IPS-20b (cell line): ENCODE results near the gene SCUBE2.

Experiments
- H3K27ac ChIP-seq: one replicate; pipeline ENCODE4 v1.5.1; 2013; ENCODE audit warnings: low read length
- H3K27me3 ChIP-seq: 2 replicates; pipeline ENCODE4 v1.6.1; 2013; ENCODE audit warnings: mild to moderate bottlenecking, low read length, inconsistent platforms; ENCODE audit not compliant: insufficient read depth
- H3K36me3 ChIP-seq: 2 replicates; pipeline ENCODE4 v1.6.1; 2013; ENCODE audit warnings: low read depth, mild to moderate bottlenecking, inconsistent platforms, low read length, moderate library complexity; ENCODE audit not compliant: insufficient read depth
- H3K4me1 ChIP-seq: 2 replicates; pipeline ENCODE4 v1.6.1; 2013; ENCODE audit warnings: mild to moderate bottlenecking, control low read depth, inconsistent platforms, low read length, moderate library complexity; ENCODE audit not compliant: insufficient read depth
- H3K4me3 ChIP-seq: 2 replicates; pipeline ENCODE4 v1.5.1; 2013; ENCODE audit warnings: mild to moderate bottlenecking, low read length, inconsistent platforms
- H3K9ac ChIP-seq: 2 replicates; pipeline ENCODE4 v1.6.1; 2013; ENCODE audit warnings: low read depth, mild to moderate bottlenecking, inconsistent platforms, low read length, moderate library complexity
- H3K9me3 ChIP-seq: 2 replicates; pipeline ENCODE4 v1.6.1; 2013; ENCODE audit warnings: mild to moderate bottlenecking, low read depth, low read length, inconsistent platforms; ENCODE audit not compliant: insufficient read depth

The SCUBE2 gene

GRCh38 chr11:9070749-9071491 lies 20.5 kb downstream of the SCUBE2 start:
- Histone ChIP-seq H3K4me3 (no peak overlapping the region), H3K27ac (no peak overlapping the region), H3K9ac (no peak overlapping the region), H3K9me3 (no peaks in the 10 kb centered on the region), H3K27me3 (no peaks in the 10 kb centered on the region), H3K4me1 (no peaks in the 10 kb centered on the region), H3K36me3 (no peaks in the 10 kb centered on the region)

- no peaks in the 10 kb centered on the region for H3K27me3 ChIP-seq
- no peaks in the 10 kb centered on the region for H3K9me3 ChIP-seq
- no peak overlapping the region for H3K27ac ChIP-seq
- no peak overlapping the region for H3K9ac ChIP-seq
- H3K4me3 ChIP-seq: no peak overlapping the region
- no peaks in the 10 kb centered on the region for H3K4me1 ChIP-seq
- no peaks in the 10 kb centered on the region for H3K36me3 ChIP-seq
Observed at GRCh38 chr11:9069862-9070470, 21.4 kb downstream of the SCUBE2 start.

DNA sequence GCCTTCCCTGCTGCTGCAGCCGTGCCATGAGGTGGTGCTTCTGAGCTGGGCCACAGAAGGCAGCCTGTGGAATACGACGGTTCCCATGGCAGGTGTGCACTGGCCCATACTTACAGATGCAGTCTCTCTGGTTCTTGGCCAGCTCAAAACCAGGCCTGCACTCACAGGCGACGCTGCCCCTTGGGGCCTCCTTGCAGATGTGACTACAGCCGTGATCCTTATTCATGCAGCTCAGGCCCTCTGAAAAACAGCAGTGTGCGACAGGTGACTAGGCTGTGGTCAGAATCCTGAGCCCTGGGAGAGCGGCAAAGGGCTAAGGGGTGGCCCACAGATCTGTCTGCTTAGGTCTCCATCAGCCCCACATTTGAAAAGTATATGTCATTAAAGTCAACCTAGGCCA lies 22.1 kb downstream of the SCUBE2 start:
- Histone ChIP-seq H3K4me1 (no peaks in the 10 kb centered on the region), H3K9ac (no peak overlapping the region), H3K27me3 (no peaks in the 10 kb centered on the region), H3K27ac (no peak overlapping the region), H3K36me3 (no peaks in the 10 kb centered on the region), H3K4me3 (no peak overlapping the region), H3K9me3 (no peaks in the 10 kb centered on the region)

GRCh38 chr11:9066433-9066925 lies 24.9 kb downstream of the SCUBE2 start:
- no peak overlapping the region for H3K4me3 ChIP-seq
- H3K27ac ChIP-seq: no peak overlapping the region
- H3K9me3 ChIP-seq: no peaks in the 10 kb centered on the region
- no peak overlapping the region for H3K9ac ChIP-seq
- no peaks in the 10 kb centered on the region for H3K27me3 ChIP-seq
- H3K4me1 ChIP-seq: no peaks in the 10 kb centered on the region
- no peaks in the 10 kb centered on the region for H3K36me3 ChIP-seq

DNA sequence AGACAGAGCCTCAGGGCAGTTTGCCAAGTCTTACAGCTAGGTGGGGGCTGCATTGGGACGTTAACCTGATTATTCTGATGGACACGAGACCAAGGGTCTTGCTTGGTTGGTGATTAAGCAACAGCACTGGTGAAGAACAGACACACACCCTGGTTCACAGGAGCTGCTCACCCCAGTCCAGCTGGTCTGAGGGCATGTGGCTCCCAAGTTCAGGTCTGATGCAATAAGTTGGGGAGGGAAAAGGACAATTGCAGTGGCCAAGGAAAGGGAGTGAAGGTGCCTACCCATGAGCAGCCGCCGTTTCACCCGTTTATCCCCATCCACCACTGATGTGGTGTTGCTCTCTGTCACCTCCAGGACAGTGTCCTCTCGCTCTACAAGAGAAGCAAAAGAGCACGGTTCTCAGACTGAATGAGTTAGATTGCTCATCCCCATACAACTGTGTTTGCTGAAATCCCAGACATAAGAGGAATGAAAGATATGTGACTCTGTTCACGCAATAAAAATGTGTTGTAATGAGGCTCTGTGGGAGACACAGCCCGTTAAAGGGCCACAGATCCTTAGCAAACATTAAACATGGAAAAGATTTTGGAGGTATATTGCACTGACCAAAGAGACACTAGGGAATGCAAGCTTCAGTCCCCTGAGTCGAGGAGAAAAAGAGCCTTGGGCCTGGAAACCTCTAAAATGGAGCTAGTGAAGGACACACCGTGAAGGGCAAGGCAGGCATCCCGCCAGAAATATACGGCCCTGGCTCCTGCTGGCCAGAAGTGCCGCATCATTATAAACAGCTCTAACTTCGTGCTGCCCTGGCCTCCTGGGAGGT lies 25.6 kb downstream of the SCUBE2 start:
- no peak overlapping the region for H3K4me3 ChIP-seq
- no peaks in the 10 kb centered on the region for H3K9me3 ChIP-seq
- H3K36me3 ChIP-seq: no peaks in the 10 kb centered on the region
- no peaks in the 10 kb centered on the region for H3K27me3 ChIP-seq
- H3K9ac ChIP-seq: no peak overlapping the region
- H3K27ac ChIP-seq: no peak overlapping the region
- no peaks in the 10 kb centered on the region for H3K4me1 ChIP-seq

- Histone ChIP-seq H3K27me3 (no peaks in the 10 kb centered on the region), H3K9ac (no peak overlapping the region), H3K36me3 (no peaks in the 10 kb centered on the region), H3K4me1 (peaks cover 3% of the 10 kb centered on the region; the same call in 1 of the 2 replicates), H3K27ac (no peak overlapping the region), H3K4me3 (no peak overlapping the region), H3K9me3 (no peaks in the 10 kb centered on the region)
Observed at GRCh38 chr11:9061807-9062206, 29.6 kb downstream of the SCUBE2 start.

DNA sequence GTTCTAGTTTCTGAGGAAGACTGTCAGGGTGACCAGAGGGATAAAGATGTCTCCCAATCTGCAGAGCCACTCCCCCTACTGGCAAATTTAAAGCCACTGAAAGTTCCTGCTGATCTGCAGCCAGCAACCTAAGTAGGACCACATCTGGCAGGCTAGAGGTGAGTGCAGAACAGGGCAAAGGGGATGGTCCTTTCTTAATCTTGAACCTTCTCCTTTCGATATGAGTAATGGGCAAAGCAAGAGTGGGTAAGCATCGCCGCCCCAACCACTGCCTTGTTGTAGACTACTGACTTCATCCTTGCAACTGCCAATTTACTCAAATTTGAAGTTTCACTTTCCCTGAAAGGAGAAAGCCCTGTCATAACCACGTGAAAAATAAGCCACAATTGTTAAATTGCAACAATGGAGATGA lies 30.7 kb downstream of the SCUBE2 start:
- no peak overlapping the region for H3K4me3 ChIP-seq
- H3K9ac ChIP-seq: no peak overlapping the region
- no peak overlapping the region for H3K27ac ChIP-seq
- no peaks in the 10 kb centered on the region for H3K36me3 ChIP-seq
- peaks cover 3% of the 10 kb centered on the region; the same call in 1 of the 2 replicates for H3K4me1 ChIP-seq
- no peaks in the 10 kb centered on the region for H3K27me3 ChIP-seq
- H3K9me3 ChIP-seq: no peaks in the 10 kb centered on the region

- H3K27ac ChIP-seq: no peak overlapping the region
- no peak overlapping the region for H3K9ac ChIP-seq
- H3K9me3 ChIP-seq: no peaks in the 10 kb centered on the region
- peaks cover 3% of the 10 kb centered on the region; the same call in 1 of the 2 replicates for H3K4me1 ChIP-seq
- no peak overlapping the region for H3K4me3 ChIP-seq
- no peaks in the 10 kb centered on the region for H3K27me3 ChIP-seq
- H3K36me3 ChIP-seq: no peaks in the 10 kb centered on the region
Observed at GRCh38 chr11:9059406-9059805, 32.0 kb downstream of the SCUBE2 start.

DNA sequence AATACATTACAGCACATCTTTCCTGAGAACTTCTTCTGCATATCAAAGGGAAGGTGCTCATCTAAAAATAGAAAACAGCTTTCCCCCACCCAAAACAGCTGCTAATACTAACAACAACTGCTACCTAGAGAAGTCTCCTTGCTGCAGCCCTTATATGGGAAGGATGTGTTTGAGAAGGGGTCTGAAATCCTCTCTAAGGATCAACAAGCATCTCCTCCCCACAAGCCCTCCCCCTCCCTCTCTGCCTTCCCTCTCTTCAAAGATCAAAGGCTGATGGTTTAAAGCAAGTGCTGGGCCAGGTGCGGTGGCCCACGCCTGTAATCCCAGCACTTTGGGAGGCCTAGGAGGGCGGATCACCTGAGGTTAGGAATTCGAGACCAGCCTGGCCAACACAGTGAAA lies 33.5 kb downstream of the SCUBE2 start:
- Histone ChIP-seq H3K27ac (no peak overlapping the region), H3K4me1 (peaks cover 3% of the 10 kb centered on the region; the same call in 1 of the 2 replicates), H3K9me3 (no peaks in the 10 kb centered on the region)

GRCh38 chr11:9057007-9057406 lies 34.4 kb downstream of the SCUBE2 start:
- no peak overlapping the region for H3K4me3 ChIP-seq
- H3K4me1 ChIP-seq: peaks cover 3% of the 10 kb centered on the region; the same call in 1 of the 2 replicates
- no peaks in the 10 kb centered on the region for H3K27me3 ChIP-seq
- H3K9ac ChIP-seq: no peak overlapping the region
- no peak overlapping the region for H3K27ac ChIP-seq
- no peaks in the 10 kb centered on the region for H3K36me3 ChIP-seq
- no peaks in the 10 kb centered on the region for H3K9me3 ChIP-seq

More for the DNA sequence above, 33.5 kb downstream of the SCUBE2 start:
- Histone ChIP-seq H3K9ac (no peak overlapping the region), H3K27me3 (no peaks in the 10 kb centered on the region), H3K4me3 (no peak overlapping the region), H3K36me3 (no peaks in the 10 kb centered on the region)

GRCh38 chr11:9056467-9056866 lies 34.9 kb downstream of the SCUBE2 start:
- Histone ChIP-seq H3K27me3 (no peaks in the 10 kb centered on the region), H3K9ac (no peak overlapping the region), H3K27ac (no peak overlapping the region)

More at GRCh38 chr11:9056467-9056866, 34.9 kb downstream of the SCUBE2 start:
- Histone ChIP-seq H3K4me1 (peaks cover 3% of the 10 kb centered on the region; the same call in 1 of the 2 replicates), H3K9me3 (no peaks in the 10 kb centered on the region), H3K4me3 (no peak overlapping the region), H3K36me3 (no peaks in the 10 kb centered on the region)
